ENCODE results near the gene TMTC1.

The TMTC1 gene

DNA sequence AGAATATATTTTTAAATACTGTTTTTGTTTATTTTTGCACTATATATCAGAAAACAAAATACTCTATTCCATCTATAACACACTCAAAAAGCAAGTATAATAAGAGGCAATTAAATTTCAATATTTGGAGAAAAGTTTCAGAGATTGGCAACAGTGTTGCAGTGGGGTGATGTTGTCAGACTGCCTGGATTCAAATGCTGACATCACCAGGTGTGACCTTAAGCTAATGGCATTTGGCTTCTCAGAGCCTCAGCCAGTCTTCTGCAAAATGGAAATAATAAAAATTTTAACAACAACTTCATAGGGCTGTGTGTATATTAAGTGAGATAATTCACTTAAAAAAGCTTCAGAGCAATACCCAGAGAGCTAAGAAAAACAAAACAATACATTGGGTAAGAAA is 74.7 kb downstream of the TMTC1 start:
- TF ChIP-seq FOXM1 (IDR thresholded peaks at IDR 0.05; ENCODE audit: borderline replicate concordance, low read depth) (no peak), NFIC (IDR thresholded peaks at IDR 0.05) (no peak)

DNA sequence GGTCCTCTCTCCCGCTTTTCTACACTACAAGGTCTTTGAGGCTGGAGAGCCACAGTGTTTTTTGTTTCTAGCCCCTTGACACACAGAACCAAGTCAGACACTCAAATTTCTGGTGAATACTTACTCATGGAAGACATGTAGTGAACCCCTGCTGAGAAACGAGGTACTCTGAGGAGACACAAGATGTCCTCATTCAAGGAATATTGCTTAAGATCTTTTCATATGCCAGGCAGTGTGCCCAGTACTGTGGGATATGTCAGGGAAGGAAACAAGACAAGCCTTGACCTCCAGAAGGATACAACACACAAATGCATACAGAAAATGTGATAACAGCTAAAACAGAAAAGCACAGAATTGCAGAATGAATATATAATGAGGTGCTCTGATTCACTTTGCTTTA is 75.9 kb downstream of the TMTC1 start:
- no peak for TF ChIP-seq FOXM1 (IDR thresholded peaks at IDR 0.05; ENCODE audit: borderline replicate concordance, low read depth)
- TF ChIP-seq REST (IDR thresholded peaks at IDR 0.05; ENCODE audit: low read depth): no peak

- TF ChIP-seq REST (IDR thresholded peaks at IDR 0.05; ENCODE audit: low read depth) (no peak), USF1 (IDR thresholded peaks at IDR 0.05) (no peak), YY1 (IDR thresholded peaks at IDR 0.05; ENCODE audit: low read depth) (no peak), RAD21 (IDR thresholded peaks at IDR 0.05; ENCODE audit: low read depth) (no peak), ZBTB7A (IDR thresholded peaks at IDR 0.05; ENCODE audit: low read depth) (no peak), TEAD4 (IDR thresholded peaks at IDR 0.05) (no peak)
These were observed 77.4 kb downstream of the TMTC1 start for GRCh38 chr12:29706311-29706710.

GRCh38 chr12:29703528-29703927 is 80.2 kb downstream of the TMTC1 start:
- TF ChIP-seq EGR1 (IDR thresholded peaks at IDR 0.05) (no peak), TEAD4 (IDR thresholded peaks at IDR 0.05) (no peak), TAF1 (IDR thresholded peaks at IDR 0.05; ENCODE audit: low read depth) (no peak), CREB1 (IDR thresholded peaks at IDR 0.05; ENCODE audit: low read depth) (no peak), TCF12 (IDR thresholded peaks at IDR 0.05; ENCODE audit: low read depth) (no peak), YY1 (IDR thresholded peaks at IDR 0.05; ENCODE audit: low read depth) (no peak), REST (IDR thresholded peaks at IDR 0.05; ENCODE audit: low read depth) (no peak), EP300 (IDR thresholded peaks at IDR 0.05; ENCODE audit: borderline replicate concordance) (no peak), FOXM1 (IDR thresholded peaks at IDR 0.05; ENCODE audit: borderline replicate concordance, low read depth) (no peak), RAD21 (IDR thresholded peaks at IDR 0.05; ENCODE audit: low read depth) (no peak), ZBTB7A (IDR thresholded peaks at IDR 0.05; ENCODE audit: low read depth) (no peak), NFIC (IDR thresholded peaks at IDR 0.05) (no peak), CEBPB (IDR thresholded peaks at IDR 0.05) (no peak), USF1 (IDR thresholded peaks at IDR 0.05) (no peak)
- TF ChIP-seq, protein P1, sequence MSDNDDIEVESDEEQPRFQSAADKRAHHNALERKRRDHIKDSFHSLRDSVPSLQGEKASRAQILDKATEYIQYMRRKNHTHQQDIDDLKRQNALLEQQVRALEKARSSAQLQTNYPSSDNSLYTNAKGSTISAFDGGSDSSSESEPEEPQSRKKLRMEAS (IDR thresholded peaks at IDR 0.05): no peak

DNA sequence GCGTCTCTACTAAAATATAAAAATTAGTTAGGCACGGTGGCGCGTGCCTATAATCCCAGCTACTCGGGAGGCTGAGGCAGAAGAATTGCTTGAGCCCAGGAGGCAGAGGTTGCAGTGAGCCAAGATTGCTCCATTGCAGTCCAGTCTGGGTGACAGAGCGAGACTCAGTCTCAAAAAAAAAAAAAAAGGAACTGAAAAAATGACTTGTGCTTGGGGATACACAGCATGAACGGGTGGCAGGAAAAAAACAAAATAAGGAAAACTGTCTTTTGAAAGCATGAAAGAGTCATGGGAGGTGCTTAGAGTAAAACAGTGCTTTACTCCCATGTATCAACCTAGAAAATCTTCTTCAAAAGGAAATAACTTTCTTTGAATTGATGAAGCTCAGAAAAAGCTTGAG is 80.8 kb downstream of the TMTC1 start:
- no peak for TF ChIP-seq TCF12 (IDR thresholded peaks at IDR 0.05; ENCODE audit: low read depth)
- TF ChIP-seq RAD21 (IDR thresholded peaks at IDR 0.05; ENCODE audit: low read depth): no peak
- TF ChIP-seq YY1 (IDR thresholded peaks at IDR 0.05; ENCODE audit: low read depth): no peak
- TF ChIP-seq TAF1 (IDR thresholded peaks at IDR 0.05; ENCODE audit: low read depth): no peak
- TF ChIP-seq TEAD4 (IDR thresholded peaks at IDR 0.05): no peak
- TF ChIP-seq, protein P1 (IDR thresholded peaks at IDR 0.05): no peak
- TF ChIP-seq NFIC (IDR thresholded peaks at IDR 0.05): no peak
- no peak for TF ChIP-seq REST (IDR thresholded peaks at IDR 0.05; ENCODE audit: low read depth)
- TF ChIP-seq ZBTB7A (IDR thresholded peaks at IDR 0.05; ENCODE audit: low read depth): no peak
- no peak for TF ChIP-seq CEBPB (IDR thresholded peaks at IDR 0.05)
- TF ChIP-seq FOXM1 (IDR thresholded peaks at IDR 0.05; ENCODE audit: borderline replicate concordance, low read depth): no peak
- TF ChIP-seq USF1 (IDR thresholded peaks at IDR 0.05): no peak
- TF ChIP-seq EP300 (IDR thresholded peaks at IDR 0.05; ENCODE audit: borderline replicate concordance): no peak
- no peak for TF ChIP-seq CREB1 (IDR thresholded peaks at IDR 0.05; ENCODE audit: low read depth)
- TF ChIP-seq EGR1 (IDR thresholded peaks at IDR 0.05): no peak
